ENCODE results near the gene HAX1. TPM values are rescaled to one million over a fixed set of nuclear protein-coding genes. Genes with fewer than 3 reads are reported as not detected.

The HAX1 gene
- total RNA-seq, 3 donors from 2014 or later = 108 to 125 (median 120) TPM

- Histone ChIP-seq H3K36me3 (peaks cover 6% of the 10 kb centered on the region), H3K27ac (no peak overlapping the region)
- intact Hi-C loops (cut with DNase I; ENCODE audit: low total_unique reads) = no loop called here
These were observed 30.6 kb upstream of the HAX1 start for GRCh38 chr1:154241703-154242351.

GRCh38 chr1:154253671-154254070 is 18.8 kb upstream of the HAX1 start:
- H3K36me3 ChIP-seq = peaks cover 29% of the 10 kb centered on the region
- DNase-seq (ENCODE audit: low spot score in 2 of 2) = no peak
- H3K27ac ChIP-seq = no peak overlapping the region
- no peaks in the 10 kb centered on the region for H3K4me1 ChIP-seq
- no peak overlapping the region for H3K4me3 ChIP-seq
- H3K9me3 ChIP-seq = no peaks in the 10 kb centered on the region
- no peaks in the 10 kb centered on the region for H3K27me3 ChIP-seq
- TF ChIP-seq POLR2A (IDR thresholded peaks at IDR 0.05) (no peak), CTCF (IDR thresholded peaks at IDR 0.05) (no peak), POLR2AphosphoS5 (IDR thresholded peaks at IDR 0.05) (no peak)
- intact Hi-C loops (cut with DNase I; ENCODE audit: low total_unique reads) = no loop called here

More at GRCh38 chr1:154241703-154242351, 30.6 kb upstream of the HAX1 start:
- Histone ChIP-seq H3K4me3 (no peak overlapping the region), H3K27me3 (no peaks in the 10 kb centered on the region), H3K4me1 (no peaks in the 10 kb centered on the region), H3K9me3 (no peaks in the 10 kb centered on the region)
- TF ChIP-seq POLR2AphosphoS5 (IDR thresholded peaks at IDR 0.05) (no peak), POLR2A (IDR thresholded peaks at IDR 0.05) (no peak), CTCF (IDR thresholded peaks at IDR 0.05) (no peak)
- no peak for DNase-seq (ENCODE audit: low spot score in 2 of 2)

GRCh38 chr1:154256686-154257085 is 15.7 kb upstream of the HAX1 start:
- Histone ChIP-seq H3K27me3 (no peaks in the 10 kb centered on the region), H3K4me3 (no peak overlapping the region), H3K4me1 (no peaks in the 10 kb centered on the region), H3K36me3 (peaks cover 21% of the 10 kb centered on the region), H3K27ac (no peak overlapping the region), H3K9me3 (no peaks in the 10 kb centered on the region)
- no peak for TF ChIP-seq POLR2AphosphoS5 (IDR thresholded peaks at IDR 0.05)
- TF ChIP-seq POLR2A (IDR thresholded peaks at IDR 0.05) = no peak
- TF ChIP-seq CTCF (IDR thresholded peaks at IDR 0.05) = no peak
- intact Hi-C loops (cut with DNase I; ENCODE audit: low total_unique reads) = no loop called here
- DNase-seq (ENCODE audit: low spot score in 2 of 2) = no peak

- TF ChIP-seq POLR2AphosphoS5 (IDR thresholded peaks at IDR 0.05) = no peak
- no peak for TF ChIP-seq CTCF (IDR thresholded peaks at IDR 0.05)
- TF ChIP-seq POLR2A (IDR thresholded peaks at IDR 0.05) = no peak
- peaks cover 20% of the 10 kb centered on the region for H3K36me3 ChIP-seq
These were observed 13.6 kb upstream of the HAX1 start for GRCh38 chr1:154258784-154259183.

GRCh38 chr1:154260127-154260526 is 12.3 kb upstream of the HAX1 start:
- Histone ChIP-seq H3K4me1 (no peaks in the 10 kb centered on the region), H3K27me3 (no peaks in the 10 kb centered on the region), H3K27ac (no peak overlapping the region), H3K9me3 (no peaks in the 10 kb centered on the region), H3K36me3 (peaks cover 20% of the 10 kb centered on the region), H3K4me3 (no peak overlapping the region)
- no peak for DNase-seq (ENCODE audit: low spot score in 2 of 2)
- no peak for TF ChIP-seq POLR2AphosphoS5 (IDR thresholded peaks at IDR 0.05)
- no peak for TF ChIP-seq CTCF (IDR thresholded peaks at IDR 0.05)
- TF ChIP-seq POLR2A (IDR thresholded peaks at IDR 0.05) = no peak
- intact Hi-C loops (cut with DNase I; ENCODE audit: low total_unique reads) = loop anchor here (10.0 kb wide), 1 partner anchor 55 kb away; the partner anchor contains the start of gene CFAP141

More at GRCh38 chr1:154258784-154259183, 13.6 kb upstream of the HAX1 start:
- H3K4me3 ChIP-seq = no peak overlapping the region
- DNase-seq (ENCODE audit: low spot score in 2 of 2) = no peak
- intact Hi-C loops (cut with DNase I; ENCODE audit: low total_unique reads) = no loop called here
- no peaks in the 10 kb centered on the region for H3K27me3 ChIP-seq
- H3K9me3 ChIP-seq = no peaks in the 10 kb centered on the region
- no peaks in the 10 kb centered on the region for H3K4me1 ChIP-seq
- no peak overlapping the region for H3K27ac ChIP-seq
